AG10803 (cell line): Measurements from ENCODE around the gene FREM1.

Experiments used
- DNase-seq: peaks from one replicate; pipeline ENCODE4 v3.0.0; 2010; ENCODE audit warnings: low read depth
- H3K4me3 ChIP-seq: 2 replicates; pipeline ENCODE4 v1.5.1; 2011; ENCODE audit warnings: mild to moderate bottlenecking, low read length, control low read depth
- TF ChIP-seq, protein P1 (sequence below): conservative IDR thresholded peaks from 2 replicates; pipeline ENCODE4 v1.5.1; 2011; ENCODE audit warnings: mild to moderate bottlenecking, low read length, control low read depth, inconsistent platforms

Gene FREM1

DNA sequence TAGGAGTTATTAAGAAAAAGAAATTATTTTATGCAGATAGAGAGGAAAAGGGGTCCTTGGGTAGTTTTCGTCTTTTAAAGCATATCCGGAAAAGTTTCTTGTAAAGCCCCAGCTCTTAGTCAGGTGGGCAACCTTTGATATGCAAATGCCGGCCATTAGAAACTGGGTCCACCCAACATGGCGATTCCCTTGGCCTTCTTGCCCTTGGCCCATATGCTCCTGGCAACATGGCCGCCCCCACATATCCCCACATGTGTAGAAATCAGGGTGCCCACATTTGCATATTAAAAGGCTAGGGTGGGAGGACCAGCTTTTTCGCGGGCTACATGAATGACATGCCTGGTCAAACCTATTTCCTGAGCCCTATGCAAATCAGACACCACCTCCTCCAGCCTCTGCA, 73.3 kb downstream of the FREM1 start:
- no peak for DNase-seq
- no peak overlapping the region for H3K4me3 ChIP-seq
- TF ChIP-seq, protein P1, sequence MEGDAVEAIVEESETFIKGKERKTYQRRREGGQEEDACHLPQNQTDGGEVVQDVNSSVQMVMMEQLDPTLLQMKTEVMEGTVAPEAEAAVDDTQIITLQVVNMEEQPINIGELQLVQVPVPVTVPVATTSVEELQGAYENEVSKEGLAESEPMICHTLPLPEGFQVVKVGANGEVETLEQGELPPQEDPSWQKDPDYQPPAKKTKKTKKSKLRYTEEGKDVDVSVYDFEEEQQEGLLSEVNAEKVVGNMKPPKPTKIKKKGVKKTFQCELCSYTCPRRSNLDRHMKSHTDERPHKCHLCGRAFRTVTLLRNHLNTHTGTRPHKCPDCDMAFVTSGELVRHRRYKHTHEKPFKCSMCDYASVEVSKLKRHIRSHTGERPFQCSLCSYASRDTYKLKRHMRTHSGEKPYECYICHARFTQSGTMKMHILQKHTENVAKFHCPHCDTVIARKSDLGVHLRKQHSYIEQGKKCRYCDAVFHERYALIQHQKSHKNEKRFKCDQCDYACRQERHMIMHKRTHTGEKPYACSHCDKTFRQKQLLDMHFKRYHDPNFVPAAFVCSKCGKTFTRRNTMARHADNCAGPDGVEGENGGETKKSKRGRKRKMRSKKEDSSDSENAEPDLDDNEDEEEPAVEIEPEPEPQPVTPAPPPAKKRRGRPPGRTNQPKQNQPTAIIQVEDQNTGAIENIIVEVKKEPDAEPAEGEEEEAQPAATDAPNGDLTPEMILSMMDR: no peak

DNA sequence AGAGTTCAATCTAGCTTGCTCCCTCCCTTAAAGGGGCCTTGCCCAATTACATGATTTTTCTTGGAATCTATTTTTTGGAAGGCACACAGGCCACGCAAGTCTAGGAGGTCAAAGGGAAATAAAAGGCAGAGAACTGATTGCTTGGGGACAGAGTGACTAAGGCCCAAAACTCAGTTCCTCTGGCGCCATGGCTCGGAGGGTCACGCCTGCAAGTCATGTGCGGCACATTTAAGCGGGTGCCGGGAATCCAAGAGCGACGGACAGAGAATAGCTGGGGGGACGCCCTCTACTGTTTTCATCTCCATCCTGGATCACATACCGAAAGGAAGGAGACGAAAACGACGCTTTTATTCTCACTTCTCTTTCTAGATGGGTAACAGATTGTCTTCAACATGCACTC, 78.6 kb downstream of the FREM1 start:
- TF ChIP-seq, protein P1: no peak
- H3K4me3 ChIP-seq: no peak overlapping the region
- DNase-seq: no peak

DNA sequence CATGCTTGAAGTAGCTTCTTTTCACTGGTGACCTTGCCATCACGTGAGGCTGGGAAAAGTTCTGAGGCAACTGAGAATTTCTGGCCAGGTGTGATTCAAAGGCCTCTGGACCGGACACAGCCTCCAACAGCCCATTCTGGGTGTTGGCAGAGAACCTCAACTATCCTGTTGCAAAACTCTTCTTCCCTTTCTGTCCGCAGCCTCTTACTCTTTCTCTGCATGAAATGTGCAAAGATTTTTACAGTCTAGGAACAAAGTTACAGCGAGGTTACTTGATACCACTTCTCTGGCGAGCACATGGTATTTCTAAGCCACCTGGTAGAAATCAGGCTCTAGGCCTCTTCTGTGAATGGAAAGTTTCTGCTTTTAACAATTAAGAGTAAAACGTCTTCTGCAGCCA, 79.2 kb downstream of the FREM1 start:
- TF ChIP-seq, protein P1: no peak
- DNase-seq: no peak
- no peak overlapping the region for H3K4me3 ChIP-seq

DNA sequence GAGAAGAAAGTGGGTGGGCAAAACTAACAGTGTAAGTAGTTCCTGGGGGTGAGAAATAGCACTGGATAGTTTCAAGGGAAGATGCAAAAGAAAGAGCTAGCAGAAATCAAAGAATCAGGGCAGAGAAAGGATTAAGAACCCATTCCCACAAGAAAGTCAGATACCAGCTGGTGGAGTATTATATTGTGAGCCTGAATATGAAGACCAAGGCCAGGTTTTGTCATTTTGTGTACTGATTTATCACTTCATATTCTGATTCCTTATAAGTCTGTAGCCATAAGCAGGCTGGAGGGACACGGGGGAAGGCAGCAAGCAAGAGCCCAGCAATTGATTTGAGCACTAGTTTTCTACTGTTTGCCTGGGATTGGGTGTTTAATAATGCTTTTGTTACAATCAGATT, 80.2 kb downstream of the FREM1 start:
- no peak for DNase-seq
- no peak overlapping the region for H3K4me3 ChIP-seq
- TF ChIP-seq, protein P1: no peak

DNA sequence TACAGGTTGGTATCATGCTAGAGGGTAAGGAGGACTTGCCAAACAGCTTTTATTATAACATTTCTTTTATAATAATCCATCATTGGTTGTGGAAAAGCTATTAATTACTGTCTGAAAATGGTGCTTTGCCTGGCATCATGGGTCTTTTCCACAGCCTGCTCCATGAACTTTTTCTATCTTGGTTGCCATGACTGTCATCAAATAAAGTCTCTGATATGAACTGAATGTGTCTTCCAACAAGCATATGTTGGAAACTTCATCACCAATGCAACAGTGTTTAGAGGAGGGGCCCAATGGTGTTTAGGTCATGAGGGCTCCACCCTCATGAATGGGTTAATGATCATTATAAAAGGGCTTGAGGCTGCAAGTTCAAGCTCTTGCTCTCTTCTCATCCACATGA, 81.0 kb downstream of the FREM1 start:
- TF ChIP-seq, protein P1: no peak
- no peak for DNase-seq
- no peak overlapping the region for H3K4me3 ChIP-seq

DNA sequence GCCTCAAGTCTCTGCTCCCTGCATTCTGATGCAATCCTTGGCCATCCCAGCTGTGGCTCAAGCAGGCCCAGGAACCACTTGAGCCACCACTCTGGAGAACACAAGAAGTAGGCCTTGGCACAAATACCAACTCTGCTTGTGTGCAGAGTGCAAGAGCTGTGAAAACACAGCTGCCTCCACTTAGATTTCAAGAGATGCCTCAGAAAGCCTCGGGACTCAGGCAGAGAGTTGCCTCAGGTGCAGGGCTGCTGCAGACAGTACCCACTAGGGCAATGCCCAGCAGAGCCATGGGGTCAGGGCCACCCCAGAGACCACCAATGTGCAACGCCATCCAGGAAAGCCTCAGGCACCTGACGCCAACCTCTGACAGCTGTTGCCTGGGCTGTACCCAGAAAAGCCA, 82.4 kb downstream of the FREM1 start:
- no peak overlapping the region for H3K4me3 ChIP-seq
- no peak for DNase-seq
- TF ChIP-seq, protein P1: no peak

DNA sequence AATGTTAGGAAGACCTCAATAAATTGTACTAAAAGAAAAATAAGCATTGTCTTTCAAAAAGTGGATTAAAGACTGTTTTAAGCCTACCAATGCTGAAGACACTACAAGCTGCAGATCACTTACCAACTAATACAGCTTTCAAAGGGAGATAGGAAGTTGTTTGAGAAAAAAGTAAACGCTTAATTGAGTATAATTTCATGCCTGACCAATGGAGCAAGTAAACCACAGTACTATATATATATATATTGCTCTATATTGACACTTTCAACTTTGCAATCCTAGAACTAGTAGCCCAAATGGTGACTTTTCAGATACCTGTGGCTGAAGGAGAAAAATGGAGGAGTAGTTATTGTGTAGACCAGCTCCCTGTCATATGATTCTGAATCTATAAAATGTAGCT, 85.7 kb downstream of the FREM1 start:
- no peak overlapping the region for H3K4me3 ChIP-seq
- TF ChIP-seq, protein P1: no peak
- no peak for DNase-seq
